Ovary (tissue), 3 donors: ENCODE data around the gene CASTOR2.

ENCODE experiments used
- POLR2A ChIP-seq: fragments of 450-650 bp; IDR thresholded peaks from one replicate; pipeline ENCODE4 v1.6.1; 2017; ENCODE audit warnings: antibody characterized with exemption, mild to moderate bottlenecking, moderate library complexity
- TF ChIP-seq, protein P1 (sequence below), 3 donors: fragments of 450-650 bp in 2 of 3; fragments of 200-600 bp in 1 of 3; IDR thresholded peaks; one replicate each; pipeline versions ENCODE4 v1.5.1 to v1.8.0; 2016 to 2022; ENCODE audit warnings: antibody characterized with exemption in 3 of 3, mild to moderate bottlenecking in 1 of 3
- donor health status: DM: no; HTN: no; CAD: no.

DNA sequence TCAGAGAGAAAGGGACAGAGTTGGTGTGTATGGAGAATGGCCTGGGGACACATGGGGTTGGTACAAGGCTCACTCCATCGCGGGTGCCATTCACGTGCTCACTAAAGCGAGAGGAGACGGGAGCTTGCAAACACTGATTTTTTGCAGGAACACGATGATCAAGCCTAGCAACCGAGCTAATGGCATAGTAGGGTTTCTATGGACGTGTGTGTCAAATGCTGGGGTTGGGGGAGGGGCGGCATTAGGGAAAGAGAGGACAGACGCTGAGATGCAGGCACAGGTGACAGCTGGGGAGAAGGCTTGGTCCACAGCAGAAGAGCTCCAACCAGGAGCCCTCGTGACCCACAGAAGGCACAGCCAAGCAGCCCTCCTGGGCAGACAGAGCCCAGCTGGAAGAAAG is 75.2 kb downstream of the CASTOR2 start:
- TF ChIP-seq, protein P1, sequence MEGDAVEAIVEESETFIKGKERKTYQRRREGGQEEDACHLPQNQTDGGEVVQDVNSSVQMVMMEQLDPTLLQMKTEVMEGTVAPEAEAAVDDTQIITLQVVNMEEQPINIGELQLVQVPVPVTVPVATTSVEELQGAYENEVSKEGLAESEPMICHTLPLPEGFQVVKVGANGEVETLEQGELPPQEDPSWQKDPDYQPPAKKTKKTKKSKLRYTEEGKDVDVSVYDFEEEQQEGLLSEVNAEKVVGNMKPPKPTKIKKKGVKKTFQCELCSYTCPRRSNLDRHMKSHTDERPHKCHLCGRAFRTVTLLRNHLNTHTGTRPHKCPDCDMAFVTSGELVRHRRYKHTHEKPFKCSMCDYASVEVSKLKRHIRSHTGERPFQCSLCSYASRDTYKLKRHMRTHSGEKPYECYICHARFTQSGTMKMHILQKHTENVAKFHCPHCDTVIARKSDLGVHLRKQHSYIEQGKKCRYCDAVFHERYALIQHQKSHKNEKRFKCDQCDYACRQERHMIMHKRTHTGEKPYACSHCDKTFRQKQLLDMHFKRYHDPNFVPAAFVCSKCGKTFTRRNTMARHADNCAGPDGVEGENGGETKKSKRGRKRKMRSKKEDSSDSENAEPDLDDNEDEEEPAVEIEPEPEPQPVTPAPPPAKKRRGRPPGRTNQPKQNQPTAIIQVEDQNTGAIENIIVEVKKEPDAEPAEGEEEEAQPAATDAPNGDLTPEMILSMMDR (IDR thresholded peaks at IDR 0.05), result no peak
- no peak for TF ChIP-seq POLR2A
